Adipocyte (in vitro differentiated cells): ENCODE results near the gene HNRNPF.
"Not testable (repeated sequence)": the region's sequence is repeated elsewhere in the genome, so short reads cannot be mapped to it uniquely, and the experiment has no call there.

Experiments
- DNase-seq: peaks from one replicate; pipeline ENCODE4 v3.0.0-alpha.2; 2015; ENCODE audit warnings: low read depth
- H3K27me3 ChIP-seq: replicated peaks from 2 replicates; pipeline ENCODE4 v1.7.0; 2013; ENCODE audit warnings: mild to moderate bottlenecking, low read length, moderate library complexity; ENCODE audit not compliant: control insufficient read depth, insufficient read depth
- H3K36me3 ChIP-seq: 2 replicates; pipeline ENCODE4 v1.7.0; 2013; ENCODE audit warnings: low read length, mild to moderate bottlenecking, moderate library complexity; ENCODE audit not compliant: control insufficient read depth, insufficient read depth, severe bottlenecking
- H3K4me1 ChIP-seq: 2 replicates; pipeline ENCODE4 v1.7.0; 2013; ENCODE audit warnings: mild to moderate bottlenecking, low read length, moderate library complexity; ENCODE audit not compliant: control insufficient read depth, insufficient read depth
- H3K4me3 ChIP-seq: 2 replicates; pipeline ENCODE4 v1.7.0; 2013; ENCODE audit warnings: mild to moderate bottlenecking, low read length, moderate library complexity
- H3K9ac ChIP-seq: 2 replicates; pipeline ENCODE4 v1.7.0; 2013; ENCODE audit warnings: mild to moderate bottlenecking, low read length, moderate library complexity
- H3K9me3 ChIP-seq: 2 replicates; pipeline ENCODE4 v1.7.0; 2013; ENCODE audit warnings: mild to moderate bottlenecking, low read length, moderate library complexity; ENCODE audit not compliant: control insufficient read depth

The HNRNPF gene

GRCh38 chr10:43440463-43441134 lies 31.6 kb upstream of the HNRNPF start:
- Histone ChIP-seq H3K9ac (no peak overlapping the region), H3K4me1 (peaks cover 8% of the 10 kb centered on the region), H3K9me3 (no peaks in the 10 kb centered on the region), H3K27me3 (no peaks in the 10 kb centered on the region), H3K4me3 (no peak overlapping the region), H3K36me3 (no peaks in the 10 kb centered on the region)
- no peak for DNase-seq

- Histone ChIP-seq H3K36me3 (no peaks in the 10 kb centered on the region), H3K9me3 (no peaks in the 10 kb centered on the region), H3K27me3 (no peaks in the 10 kb centered on the region), H3K9ac (peak overlapping the region; percentile 98), H3K4me1 (peaks cover 8% of the 10 kb centered on the region), H3K4me3 (peak overlapping the region; percentile 88)
- DNase-seq = peak; percentile 49
Measured at GRCh38 chr10:43437141-43437870, 28.3 kb upstream of the HNRNPF start.

- Histone ChIP-seq H3K27me3 (no peaks in the 10 kb centered on the region), H3K36me3 (no peaks in the 10 kb centered on the region)
- peak; percentile 93 for DNase-seq
Measured at GRCh38 chr10:43436291-43437140, 27.5 kb upstream of the HNRNPF start, which contains the start of gene ZNF487. Gene ZNF487, plus strand, starts transcription at chr10:43437111. Its CDS starts 38,703 bp downstream, at chr10:43475814.

GRCh38 chr10:43430926-43431663 lies 22.1 kb upstream of the HNRNPF start:
- H3K9me3 ChIP-seq = no peaks in the 10 kb centered on the region
- no peak overlapping the region for H3K4me3 ChIP-seq
- no peak overlapping the region for H3K9ac ChIP-seq
- DNase-seq = no peak
- H3K36me3 ChIP-seq = no peaks in the 10 kb centered on the region
- H3K27me3 ChIP-seq = no peaks in the 10 kb centered on the region
- H3K4me1 ChIP-seq = no peaks in the 10 kb centered on the region

More at GRCh38 chr10:43436291-43437140, 27.5 kb upstream of the HNRNPF start, which contains the start of gene ZNF487:
- peaks cover 8% of the 10 kb centered on the region for H3K4me1 ChIP-seq
- peak within 1 kb of the TSS; percentile 98 for H3K9ac ChIP-seq
- H3K9me3 ChIP-seq = no peaks in the 10 kb centered on the region
- peak within 1 kb of the TSS; percentile 88 for H3K4me3 ChIP-seq

GRCh38 chr10:43427166-43427825 lies 18.3 kb upstream of the HNRNPF start:
- no peak for DNase-seq

GRCh38 chr10:43426476-43426875 lies 17.5 kb upstream of the HNRNPF start:
- H3K9ac ChIP-seq, H3K4me1 ChIP-seq, H3K4me3 ChIP-seq, H3K36me3 ChIP-seq, H3K9me3 ChIP-seq, H3K27me3 ChIP-seq, DNase-seq: not testable (repeated sequence)

More at GRCh38 chr10:43427166-43427825, 18.3 kb upstream of the HNRNPF start:
- Histone ChIP-seq H3K9ac (no peak overlapping the region), H3K4me3 (no peak overlapping the region), H3K4me1 (peaks cover 3% of the 10 kb centered on the region), H3K9me3 (no peaks in the 10 kb centered on the region), H3K36me3 (no peaks in the 10 kb centered on the region), H3K27me3 (no peaks in the 10 kb centered on the region)

GRCh38 chr10:43424416-43424815 lies 15.4 kb upstream of the HNRNPF start:
- H3K4me1 ChIP-seq = peaks cover 18% of the 10 kb centered on the region
- H3K9me3 ChIP-seq = no peaks in the 10 kb centered on the region
- H3K27me3 ChIP-seq = no peaks in the 10 kb centered on the region
- H3K36me3 ChIP-seq = no peaks in the 10 kb centered on the region
- no peak overlapping the region for H3K9ac ChIP-seq
- H3K4me3 ChIP-seq = no peak overlapping the region
- DNase-seq = peak; percentile 64

- H3K9ac ChIP-seq = peak overlapping the region; percentile 96
- H3K4me1 ChIP-seq = peaks cover 18% of the 10 kb centered on the region
- not testable (repeated sequence) for DNase-seq, H3K9me3 ChIP-seq, H3K36me3 ChIP-seq, H3K27me3 ChIP-seq
- peak overlapping the region; percentile 85 for H3K4me3 ChIP-seq
Measured at GRCh38 chr10:43421944-43422343, 13.0 kb upstream of the HNRNPF start.

GRCh38 chr10:43421519-43421918 lies 12.5 kb upstream of the HNRNPF start:
- Histone ChIP-seq H3K27me3 (no peaks in the 10 kb centered on the region), H3K4me1 (peaks cover 18% of the 10 kb centered on the region), H3K9me3 (no peaks in the 10 kb centered on the region), H3K36me3 (no peaks in the 10 kb centered on the region), H3K4me3 (peak overlapping the region; percentile 85), H3K9ac (peak overlapping the region; percentile 96)
- no peak for DNase-seq

- Histone ChIP-seq H3K9me3 (no peaks in the 10 kb centered on the region), H3K4me3 (peak overlapping the region; percentile 85), H3K9ac (peak overlapping the region; percentile 96), H3K4me1 (peaks cover 18% of the 10 kb centered on the region), H3K36me3 (no peaks in the 10 kb centered on the region), H3K27me3 (no peaks in the 10 kb centered on the region)
- no peak for DNase-seq
Measured at GRCh38 chr10:43421201-43421507, 12.2 kb upstream of the HNRNPF start.
